NB4 (cell line): ENCODE results near the gene KDM4C.

Experiments
- MYC ChIP-seq: IDR thresholded peaks from 2 replicates; pipeline ENCODE4 v1.6.1; 2011; ENCODE audit warnings: low read depth, low read length
- POLR2A ChIP-seq: IDR thresholded peaks from 2 replicates; pipeline ENCODE4 v1.6.1; 2011; ENCODE audit warnings: mild to moderate bottlenecking; ENCODE audit not compliant: insufficient read length; ENCODE audit errors: extremely low read depth
- TF ChIP-seq, protein P1 (sequence below): IDR thresholded peaks from 2 replicates; pipeline ENCODE4 v1.6.1; 2011; ENCODE audit warnings: low read depth, low read length
- TF ChIP-seq, protein P2 (sequence below): IDR thresholded peaks from one replicate; pipeline ENCODE4 v1.5.1; 2012; ENCODE audit warnings: low read depth, low read length

DNA sequence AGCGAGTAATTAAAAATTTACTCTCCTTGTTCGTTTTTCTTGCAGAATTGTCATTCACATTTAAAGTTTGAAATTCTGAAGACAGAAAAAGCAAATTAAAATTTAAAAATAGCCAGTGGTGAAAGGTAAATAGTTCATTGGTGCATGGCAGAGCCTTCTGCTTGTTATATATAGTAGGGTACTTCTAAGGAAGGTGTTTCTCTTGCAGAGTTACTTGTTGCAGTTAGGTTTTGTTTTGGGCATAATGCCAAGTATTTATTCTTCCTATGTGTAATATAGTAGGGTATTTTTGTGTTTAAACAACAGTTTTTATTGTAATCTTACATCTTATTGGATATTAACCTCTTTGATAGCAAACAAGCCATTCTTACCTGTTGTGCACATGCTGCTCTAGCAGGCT lies 179.4 kb downstream of the KDM4C start:
- TF ChIP-seq, protein P1, sequence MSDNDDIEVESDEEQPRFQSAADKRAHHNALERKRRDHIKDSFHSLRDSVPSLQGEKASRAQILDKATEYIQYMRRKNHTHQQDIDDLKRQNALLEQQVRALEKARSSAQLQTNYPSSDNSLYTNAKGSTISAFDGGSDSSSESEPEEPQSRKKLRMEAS = no peak
- TF ChIP-seq, protein P2, sequence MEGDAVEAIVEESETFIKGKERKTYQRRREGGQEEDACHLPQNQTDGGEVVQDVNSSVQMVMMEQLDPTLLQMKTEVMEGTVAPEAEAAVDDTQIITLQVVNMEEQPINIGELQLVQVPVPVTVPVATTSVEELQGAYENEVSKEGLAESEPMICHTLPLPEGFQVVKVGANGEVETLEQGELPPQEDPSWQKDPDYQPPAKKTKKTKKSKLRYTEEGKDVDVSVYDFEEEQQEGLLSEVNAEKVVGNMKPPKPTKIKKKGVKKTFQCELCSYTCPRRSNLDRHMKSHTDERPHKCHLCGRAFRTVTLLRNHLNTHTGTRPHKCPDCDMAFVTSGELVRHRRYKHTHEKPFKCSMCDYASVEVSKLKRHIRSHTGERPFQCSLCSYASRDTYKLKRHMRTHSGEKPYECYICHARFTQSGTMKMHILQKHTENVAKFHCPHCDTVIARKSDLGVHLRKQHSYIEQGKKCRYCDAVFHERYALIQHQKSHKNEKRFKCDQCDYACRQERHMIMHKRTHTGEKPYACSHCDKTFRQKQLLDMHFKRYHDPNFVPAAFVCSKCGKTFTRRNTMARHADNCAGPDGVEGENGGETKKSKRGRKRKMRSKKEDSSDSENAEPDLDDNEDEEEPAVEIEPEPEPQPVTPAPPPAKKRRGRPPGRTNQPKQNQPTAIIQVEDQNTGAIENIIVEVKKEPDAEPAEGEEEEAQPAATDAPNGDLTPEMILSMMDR = no peak
- no peak for TF ChIP-seq POLR2A
- no peak for TF ChIP-seq MYC
